ENCODE measurements around the gene CEND1.
A peak's percentile ranks its signal among the peaks of the same experiment; 100 is the strongest.

CEND1 gene

DNA sequence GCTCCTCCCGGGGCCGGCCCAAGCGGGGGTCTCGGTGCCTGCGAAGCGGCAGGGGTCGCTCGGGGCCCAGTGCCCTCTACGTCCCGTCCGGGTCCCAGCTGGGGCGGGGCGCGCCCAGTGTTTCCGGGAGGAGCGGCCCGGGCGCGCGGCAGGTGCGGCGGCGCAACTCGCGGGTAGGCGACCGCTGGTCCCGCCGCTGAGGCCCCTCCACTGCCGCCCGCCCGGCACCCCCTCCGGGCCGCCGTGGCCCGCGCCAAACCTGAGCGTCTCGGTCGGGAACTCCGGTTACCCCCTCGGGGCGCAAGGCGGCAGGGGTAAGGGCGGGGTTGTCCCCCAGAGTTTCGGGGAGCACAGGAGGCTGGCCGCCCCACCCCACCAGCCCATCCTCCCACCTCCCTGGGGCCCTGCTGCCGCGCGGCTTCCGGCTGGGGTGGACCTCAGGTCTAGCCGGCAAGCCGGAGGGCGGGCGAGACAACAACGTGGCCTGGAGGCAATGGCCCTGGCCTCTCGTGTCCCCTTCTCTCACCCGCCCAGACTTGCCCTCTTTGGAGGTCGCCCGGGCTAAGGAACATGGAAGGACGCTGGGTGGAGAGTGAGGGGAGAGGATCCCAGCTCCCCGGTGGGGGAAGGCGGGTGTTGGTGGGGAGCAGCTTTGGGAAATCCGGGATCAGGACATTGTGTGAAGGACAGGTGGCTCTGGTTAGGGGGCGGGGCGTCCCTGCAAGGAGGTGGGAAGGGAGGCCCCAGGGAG lies 37.4 kb upstream of the CEND1 start:
- no peak for DNase-seq

DNA sequence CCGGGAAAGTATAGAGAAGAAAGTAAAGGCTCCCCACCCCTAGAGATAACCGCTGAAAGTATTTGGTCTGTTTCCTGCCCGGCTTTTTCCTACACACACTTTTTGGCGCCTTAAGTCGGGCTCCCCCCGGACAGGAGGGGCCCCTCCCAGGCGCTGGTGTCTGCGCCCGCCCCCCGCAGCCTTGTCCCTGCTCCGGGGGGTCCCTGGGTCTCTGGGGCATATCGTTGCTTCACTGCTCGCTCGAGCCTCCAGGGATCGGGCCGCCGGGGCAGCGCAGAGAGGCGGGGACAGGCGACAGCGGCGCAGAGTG lies 36.9 kb upstream of the CEND1 start:
- DNase-seq, result no peak

DNA sequence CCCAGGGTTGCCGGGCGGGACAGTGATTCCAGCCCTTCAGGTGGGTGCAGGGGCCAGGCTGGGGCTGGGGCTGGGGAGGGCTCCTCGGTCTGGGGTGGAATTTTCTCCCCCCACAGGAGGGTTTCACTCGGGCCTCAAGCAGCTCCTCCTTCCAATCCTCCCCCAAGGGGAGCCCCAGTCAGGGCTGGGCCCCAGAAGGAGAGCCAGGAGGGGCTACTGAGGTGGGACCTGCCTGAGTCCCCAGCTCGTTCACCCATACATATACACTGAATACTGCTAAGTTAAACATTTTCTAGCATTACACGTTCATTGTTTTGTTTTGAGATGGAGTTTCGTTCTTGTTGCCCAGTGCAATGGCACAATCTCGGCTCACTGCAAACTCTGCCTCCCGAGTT lies 36.3 kb upstream of the CEND1 start:
- no peak for DNase-seq

DNA sequence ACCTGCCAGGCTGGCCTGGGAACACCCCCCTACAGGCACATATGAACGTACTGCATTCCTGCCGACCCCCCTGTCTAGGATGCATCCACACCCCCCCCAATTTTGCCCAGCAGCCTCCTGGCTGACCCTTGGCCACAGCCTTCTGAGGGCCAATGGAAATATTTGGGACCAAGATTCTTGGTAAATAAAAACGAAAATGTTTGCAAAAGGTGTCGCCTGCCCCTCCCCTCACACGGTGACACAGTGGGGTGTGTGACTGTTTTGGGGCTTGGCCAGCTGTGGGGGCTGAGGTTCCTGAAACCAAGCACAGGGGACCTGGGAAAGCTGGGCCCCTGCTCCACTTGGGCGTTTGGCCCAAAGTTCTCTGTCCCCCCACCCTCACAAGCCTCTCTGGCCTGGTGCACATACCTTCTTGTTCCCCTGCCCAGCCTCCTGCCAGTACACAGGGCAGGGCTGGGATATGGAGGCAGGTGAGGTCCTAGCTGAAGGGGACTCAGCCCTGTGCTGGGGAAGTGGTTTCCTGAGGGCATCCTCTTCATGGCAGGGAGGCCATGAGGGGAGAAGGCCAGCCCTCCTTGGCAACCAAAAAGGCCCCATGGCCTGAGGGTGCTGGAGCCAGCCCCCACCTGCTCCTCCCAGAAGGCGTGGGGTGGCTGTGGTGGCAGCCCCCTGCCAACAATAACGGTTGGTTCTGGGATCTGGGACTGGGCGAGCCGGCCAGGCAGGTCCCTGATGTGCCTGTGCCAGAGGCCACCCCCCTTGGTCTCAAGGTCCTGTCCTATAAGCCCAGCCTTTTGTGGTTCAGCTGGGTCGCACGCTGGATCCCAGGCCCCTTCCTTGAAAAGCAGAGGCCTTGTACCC lies 35.7 kb upstream of the CEND1 start:
- DNase-seq, result no peak

DNA sequence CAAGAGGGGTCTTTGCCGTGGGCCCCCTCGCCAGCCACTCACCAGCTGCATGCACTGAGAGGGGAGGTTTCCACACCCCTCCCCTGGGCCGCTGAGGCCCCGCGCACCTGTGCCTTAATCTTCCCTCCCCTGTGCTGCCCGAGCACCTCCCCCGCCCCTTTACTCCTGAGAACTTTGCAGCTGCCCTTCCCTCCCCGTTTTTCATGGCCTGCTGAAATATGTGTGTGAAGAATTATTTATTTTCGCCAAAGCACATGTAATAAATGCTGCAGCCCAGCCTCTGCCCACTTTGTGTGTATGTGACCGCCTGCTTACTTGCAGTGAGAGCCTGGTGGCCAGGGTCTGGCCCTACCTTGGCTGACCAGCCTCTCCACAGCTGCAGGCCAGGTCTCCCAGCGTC lies 35.1 kb upstream of the CEND1 start:
- no peak for DNase-seq

DNA sequence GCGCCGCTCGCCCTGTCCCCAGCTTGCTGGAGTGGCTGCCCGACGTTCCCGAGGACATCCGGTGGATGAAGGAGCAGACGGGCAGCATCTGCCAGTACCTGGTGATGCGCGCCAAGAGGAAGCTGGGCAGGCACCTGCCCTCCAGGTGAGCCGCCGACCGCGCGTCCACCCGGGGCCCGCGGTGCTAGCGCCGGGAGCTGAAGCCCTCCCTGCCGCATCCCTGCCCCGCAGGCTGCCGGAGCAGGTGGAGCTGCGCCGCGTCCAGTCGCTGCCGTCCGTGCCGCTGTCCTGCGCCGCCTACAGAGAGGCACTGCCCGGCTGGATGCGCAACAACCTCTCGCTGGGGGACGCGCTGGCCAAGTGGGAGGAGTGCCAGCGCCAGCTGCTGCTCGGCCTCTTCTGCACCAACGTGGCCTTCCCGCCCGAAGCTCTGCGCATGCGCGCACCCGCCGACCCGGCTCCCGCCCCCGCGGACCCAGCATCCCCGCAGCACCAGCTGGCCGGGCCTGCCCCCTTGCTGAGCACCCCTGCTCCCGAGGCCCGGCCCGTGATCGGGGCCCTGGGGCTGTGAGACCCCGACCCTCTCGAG lies 34.5 kb upstream of the CEND1 start:
- DNase-seq, result no peak

DNA sequence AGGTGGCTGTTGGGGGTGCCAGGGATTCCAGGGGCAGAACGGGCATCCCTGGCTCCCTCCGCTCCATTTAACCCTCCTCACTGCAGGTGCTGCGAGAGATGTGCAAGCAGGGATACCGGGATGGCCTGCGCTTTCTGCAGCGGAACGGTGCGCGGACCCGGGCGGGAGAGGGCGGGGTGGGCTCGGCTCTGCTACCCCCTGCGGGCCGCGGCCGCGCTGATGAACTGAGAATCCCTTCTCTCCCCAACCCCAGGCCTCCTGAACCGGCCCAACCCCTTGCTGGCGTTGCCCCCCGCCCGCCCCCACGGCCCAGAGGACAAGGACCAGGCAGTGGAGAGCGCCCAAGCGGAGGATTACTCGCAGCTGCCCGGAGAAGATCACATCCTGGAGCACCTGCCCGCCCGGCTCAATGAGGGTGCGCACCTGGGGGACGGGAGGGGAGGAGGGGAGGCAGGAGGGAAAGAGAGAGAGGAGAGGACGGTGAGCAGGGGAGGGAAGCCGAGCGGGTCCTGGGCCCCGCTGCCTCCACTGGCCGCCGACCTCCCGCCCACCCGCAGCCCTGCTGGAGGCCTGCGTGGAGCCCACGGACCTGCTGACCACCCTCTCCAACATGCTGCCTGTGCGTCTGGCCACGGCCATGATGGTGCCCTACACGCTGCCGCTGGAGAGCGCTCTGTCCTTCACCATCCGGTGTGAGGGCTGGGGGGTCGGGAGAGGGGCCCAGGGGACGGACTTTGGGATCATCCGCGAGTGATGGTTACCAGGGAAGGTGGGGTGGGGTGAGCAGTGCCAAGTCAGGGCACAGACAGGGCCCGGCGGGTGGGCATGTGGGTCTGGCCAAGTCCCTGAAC lies 33.8 kb upstream of the CEND1 start:
- DNase-seq, result no peak

DNA sequence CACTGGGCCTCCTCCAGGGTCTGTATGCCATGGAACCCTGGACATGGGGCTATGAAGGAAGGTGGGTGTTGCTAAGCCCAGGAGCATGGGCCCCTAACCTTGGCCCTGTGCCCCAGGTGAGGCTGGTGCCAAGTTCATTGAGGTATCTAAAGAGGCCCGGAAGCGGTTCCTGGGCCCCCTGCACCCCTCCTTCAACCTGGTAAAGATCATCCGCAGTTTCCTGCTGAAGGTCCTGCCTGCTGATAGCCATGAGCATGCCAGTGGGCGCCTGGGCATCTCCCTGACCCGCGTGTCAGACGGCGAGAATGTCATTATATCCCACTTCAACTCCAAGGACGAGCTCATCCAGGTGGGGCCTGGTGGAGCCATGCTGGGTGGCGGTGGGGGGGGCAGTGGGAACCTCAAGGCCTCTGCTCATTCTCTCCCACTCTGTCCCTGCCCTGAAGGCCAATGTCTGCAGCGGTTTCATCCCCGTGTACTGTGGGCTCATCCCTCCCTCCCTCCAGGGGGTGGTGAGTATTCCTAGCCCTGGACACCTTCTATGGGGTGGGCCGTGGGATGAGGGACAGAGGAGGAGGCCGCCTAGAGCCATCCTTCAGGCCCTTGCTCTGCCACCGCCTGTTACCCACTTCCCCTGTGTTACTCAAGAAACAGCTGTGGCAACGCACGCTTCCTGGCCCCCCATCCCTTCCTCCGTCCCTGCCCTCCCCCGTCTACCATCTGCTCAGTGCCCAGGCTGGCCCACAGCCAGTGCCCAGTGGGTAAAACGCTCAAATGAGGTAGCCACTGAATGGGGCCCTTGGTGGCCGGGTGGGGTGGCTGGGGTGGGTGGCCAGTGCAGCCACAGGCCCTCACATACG lies 31.9 kb upstream of the CEND1 start:
- no peak for DNase-seq

DNA sequence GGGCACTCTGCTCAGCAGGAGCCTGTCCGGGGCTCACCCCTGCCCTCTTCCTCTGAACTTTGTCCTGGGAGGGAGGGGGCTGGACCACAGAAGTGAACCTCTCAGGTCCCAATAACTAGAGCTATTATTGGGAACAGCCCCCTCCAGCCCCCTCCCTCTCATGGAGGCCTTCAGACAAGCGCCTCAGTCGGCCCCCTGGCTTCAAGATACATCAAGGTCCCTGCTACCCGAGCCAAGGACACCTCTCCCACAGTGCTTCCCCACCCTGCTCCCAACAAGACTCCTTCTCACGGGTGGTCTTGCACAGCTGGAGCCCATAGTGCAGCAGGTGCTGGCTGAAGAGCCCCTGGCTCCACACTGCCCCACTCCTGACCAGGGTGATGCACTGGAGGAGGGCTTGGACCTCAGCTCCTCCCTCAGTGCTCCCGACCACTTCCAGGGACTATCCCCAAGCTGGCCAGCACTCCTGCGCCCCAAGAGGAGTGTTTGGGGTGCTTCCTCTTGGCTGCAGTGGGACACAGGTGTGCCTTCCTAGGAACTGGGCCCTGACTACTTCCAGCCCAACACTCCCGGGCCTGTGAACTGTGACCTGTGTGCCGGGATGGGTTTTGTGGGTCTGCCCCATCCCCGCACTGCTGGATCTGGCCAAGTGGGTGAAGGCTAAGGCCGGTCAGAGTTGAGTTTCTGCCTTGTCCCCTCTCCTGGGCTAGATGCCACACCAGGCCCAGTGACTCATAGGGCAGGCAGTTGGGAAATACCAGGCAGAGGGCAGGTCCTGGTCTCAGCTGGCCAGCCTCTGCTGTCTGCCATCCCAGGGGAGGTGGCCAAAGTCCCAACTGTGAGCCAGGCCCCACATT lies 31.0 kb upstream of the CEND1 start:
- DNase-seq, result no peak

DNA sequence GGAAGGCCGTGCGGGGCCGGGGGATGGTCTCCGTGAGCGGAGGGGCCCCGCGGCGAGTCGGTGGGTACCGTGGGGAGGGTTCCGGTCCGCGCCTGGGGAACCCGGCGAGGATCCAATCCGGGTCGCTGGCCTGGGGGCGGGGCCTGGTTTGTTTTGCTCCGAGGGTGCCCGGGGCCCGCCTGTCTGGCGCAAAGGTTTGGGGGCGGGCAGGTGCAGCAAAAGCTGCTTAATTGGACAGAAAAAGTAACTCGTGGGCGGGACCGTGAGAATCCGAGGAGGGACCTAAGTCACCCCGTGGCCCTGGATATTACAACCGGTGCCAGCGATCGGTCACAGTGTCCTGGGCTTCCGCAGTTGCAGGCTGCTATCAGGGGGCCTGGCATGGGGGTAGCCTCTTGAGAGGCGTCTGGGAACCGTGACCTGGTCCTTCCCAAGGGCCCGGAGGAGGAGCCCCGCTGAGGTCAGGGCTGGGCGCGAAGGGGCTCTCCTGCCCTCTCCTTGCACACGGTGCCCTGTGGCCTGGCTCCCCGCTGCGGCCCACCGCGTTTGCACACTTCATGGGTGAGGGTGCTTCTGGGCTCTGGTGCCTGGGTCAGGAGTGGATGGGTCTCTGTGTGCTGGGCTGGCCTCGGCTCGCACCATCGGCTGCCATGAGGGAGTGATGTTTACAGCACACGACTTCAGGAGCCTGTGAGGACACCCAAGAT lies 30.2 kb upstream of the CEND1 start:
- DNase-seq, result peak; percentile 89 to 97 (median 92)

DNA sequence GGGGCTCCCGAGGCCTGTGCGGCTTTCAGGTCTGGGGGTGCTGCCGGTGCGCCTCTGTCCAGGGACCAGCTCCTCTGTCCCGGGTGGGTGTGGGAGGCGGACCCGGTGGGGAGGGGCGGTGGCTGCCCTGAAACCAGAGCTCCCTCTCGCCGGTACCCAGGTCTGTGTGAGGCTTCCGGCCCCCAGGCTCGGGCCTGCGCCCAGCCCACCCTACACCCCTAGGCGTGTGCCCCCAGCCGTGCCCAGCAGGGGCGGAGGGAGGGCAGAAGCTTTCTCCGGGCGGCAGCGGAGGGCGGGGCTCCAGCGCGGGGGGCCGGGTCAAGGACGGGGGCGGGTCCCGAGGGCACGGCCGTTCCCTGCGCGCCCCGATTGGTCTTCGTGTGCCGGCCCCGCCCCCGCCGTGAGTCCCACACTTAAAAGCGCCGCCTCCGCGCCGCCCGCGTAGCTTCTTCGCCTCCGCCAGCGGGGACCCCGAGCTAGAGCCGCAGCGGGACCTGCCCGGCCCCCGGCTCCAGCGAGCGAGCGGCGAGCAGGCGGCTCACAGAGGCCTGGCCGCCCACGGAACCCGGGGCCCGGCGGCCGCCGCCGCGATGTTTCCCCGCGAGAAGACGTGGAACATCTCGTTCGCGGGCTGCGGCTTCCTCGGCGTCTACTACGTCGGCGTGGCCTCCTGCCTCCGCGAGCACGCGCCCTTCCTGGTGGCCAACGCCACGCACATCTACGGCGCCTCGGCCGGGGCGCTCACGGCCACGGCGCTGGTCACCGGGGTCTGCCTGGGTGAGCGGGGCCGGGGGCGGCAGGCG lies 29.4 kb upstream of the CEND1 start:
- peak; percentile 84 to 94 (median 90) for DNase-seq

DNA sequence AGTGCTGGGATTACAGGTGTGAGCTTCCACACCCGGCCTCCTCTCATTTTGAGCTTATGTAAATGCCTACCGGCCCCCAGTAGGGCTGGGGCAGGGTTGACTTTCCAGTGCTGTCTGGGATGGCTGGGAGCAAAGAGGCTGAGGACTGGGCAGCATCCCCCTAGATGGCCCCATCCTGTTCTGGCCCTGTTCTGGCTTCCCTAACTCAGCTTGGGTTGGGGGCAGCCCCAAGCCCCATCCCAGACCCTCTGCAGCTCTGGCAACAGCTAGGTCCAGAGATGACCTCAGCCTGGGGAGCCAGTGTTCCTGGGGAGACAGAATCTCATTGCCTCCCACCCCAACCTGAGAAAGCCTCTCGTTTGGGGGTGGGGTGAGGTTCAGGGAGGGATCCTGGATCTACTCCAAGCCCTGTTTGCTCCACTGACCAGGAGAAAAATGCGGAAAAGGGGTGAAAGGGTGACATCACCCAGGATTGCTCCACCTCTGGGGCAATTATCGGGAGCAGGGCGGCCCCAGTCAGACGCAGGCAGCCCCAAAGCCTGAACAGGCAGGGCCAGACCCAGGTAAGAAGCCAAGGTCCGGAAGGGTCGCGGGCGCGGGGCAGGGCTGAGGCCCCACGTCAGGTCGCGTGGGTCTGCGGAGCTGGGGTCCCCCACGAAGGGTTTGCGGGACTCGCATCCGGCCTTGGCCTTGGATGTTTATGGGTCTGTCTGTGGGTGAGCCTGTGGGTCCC lies 28.7 kb upstream of the CEND1 start, which contains the start of gene PNPLA2:
Gene PNPLA2 (plus strand): TSS at position 519 of the 733 bp plus-strand sequence. CDS start 805 bp downstream, outside the sequence.
- DNase-seq, result no peak

DNA sequence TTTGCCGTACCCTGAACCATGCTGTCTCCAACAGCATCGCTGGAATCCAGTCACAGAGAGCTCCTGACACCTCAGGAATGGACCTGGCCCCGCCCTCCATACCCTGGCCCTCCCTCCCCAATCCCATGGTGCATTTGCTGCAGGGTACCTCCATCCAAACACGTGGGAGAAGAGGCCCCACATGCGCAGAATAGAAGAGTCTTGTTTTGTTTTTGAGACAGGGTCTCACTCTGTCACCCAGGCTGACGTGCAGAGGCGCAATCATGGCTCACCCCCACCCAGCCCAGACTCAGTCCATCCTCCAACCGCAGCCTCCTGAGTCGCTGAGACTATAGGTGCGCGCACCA lies 26.5 kb upstream of the CEND1 start:
- no peak for DNase-seq

DNA sequence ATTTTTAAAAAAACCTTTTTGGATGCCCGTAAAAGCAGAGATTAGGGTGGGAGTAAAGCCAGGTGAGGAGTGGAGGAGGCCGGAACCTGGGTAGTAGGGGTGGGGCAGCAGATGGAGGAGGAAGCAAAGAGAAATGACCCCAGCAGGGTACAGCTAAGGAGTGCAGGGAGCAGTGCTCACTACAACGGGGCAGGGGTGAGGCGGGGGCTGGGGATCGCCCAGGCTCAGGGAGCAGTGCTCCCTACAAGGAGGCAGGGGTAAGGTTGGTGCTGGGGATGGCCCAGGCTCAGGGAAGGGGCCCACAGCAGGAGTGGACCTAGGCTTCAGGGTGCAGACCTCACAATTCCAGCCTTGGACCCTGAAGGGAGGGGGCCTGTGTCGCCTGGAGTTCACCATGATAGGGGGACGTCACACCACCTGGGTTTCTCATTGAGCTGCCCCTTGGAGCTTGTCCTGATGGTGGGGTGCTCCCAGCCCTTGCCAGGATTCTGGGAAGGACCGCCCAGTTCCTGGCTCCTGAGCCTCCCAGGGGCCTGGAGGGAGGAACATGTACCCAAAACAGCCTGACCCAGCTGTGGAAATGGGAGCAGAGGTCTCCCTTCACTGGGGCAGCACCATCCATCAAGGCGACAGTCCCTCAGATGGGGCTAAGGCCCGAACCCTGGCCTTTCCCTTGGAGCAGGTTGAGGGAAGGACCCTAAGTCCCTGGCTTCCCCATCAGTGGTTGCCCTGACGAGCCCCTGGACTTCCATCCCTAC lies 26.0 kb upstream of the CEND1 start:
- no peak for DNase-seq

DNA sequence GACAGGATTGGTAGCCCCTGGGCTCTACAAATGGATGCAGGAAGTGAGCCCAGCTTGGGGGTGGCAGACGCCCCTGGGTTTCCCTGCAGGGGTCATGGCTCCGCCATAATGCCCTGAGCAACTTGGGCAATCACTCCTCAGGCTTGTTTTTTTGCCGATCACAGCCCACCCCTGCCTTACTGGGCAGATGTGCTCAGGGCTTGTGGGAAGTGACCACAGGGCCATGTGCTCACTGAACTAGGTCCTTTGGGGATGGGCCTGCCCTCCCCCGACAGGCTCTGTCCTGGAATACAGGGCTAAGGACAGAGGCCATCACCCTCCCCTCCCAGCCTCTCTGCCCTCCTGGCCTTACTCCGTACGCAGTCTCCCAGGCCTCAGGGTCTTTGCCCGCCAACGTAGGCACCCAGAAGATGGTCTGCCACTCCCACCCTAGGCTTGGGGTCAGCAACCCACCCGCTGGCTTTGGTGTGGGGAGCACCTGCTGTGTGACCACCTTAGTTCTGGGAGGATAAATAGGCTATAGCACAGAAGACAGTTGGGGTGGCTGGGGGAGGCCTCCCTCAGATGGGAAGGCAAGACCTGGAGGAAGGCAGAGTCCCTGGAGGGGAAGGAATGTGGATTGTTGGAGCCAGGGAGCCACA lies 23.7 kb upstream of the CEND1 start:
- no peak for DNase-seq

DNA sequence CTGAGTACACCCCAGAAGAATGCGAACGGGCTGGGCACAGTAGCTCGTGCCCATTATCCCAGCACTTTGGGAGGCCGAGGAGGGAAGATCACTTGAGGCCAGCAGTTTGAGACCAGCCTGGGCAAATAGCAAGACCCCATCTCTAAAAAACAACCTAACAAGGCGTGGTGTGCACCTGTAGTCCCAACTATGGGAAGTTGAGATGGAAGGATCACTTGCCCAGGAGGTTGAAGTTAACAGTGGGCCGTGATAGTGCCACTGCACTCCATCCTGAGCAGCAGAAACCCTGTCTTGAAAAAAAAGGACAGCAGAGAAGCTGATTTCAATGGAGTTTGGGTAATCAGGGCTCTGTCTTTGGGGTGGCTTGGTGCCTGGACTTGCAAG lies 23.2 kb upstream of the CEND1 start:
- no peak for DNase-seq

DNA sequence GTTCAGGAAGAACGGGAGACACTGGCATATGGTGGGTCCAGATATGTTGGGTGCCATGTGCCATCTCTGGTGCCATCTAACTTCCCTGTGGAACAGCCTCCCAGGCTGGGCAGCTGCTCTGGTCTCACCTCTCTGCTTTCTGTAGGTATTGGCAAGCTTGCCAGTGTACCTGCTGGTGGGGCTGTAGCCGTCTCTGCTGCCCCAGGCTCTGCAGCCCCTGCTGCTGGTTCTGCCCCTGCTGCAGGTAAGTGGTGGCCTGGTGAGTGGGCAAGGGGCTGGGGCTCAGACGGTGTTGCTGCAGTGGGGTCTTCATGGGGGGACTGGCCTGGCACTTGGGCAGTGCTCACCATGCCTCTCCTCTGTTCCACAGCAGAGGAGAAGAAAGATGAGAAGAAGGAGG lies 22.5 kb upstream of the CEND1 start:
- DNase-seq, result no peak
